Smooth muscle cell (in vitro differentiated cells): ENCODE data around the gene HJURP. TPM values are rescaled to one million over a fixed set of nuclear protein-coding genes. Genes with fewer than 3 reads are reported as not detected.

ENCODE experiments used
- DNase-seq: peaks from one replicate; lab custom pipeline; 2025; ENCODE audit not compliant: unreplicated experiment; lab: John Stamatoyannopoulos, UW
- H2AFZ ChIP-seq: fragments of 200-600 bp; sonication (generic); 2 replicates; pipeline ENCODE4 v1.6.0; 2016; ENCODE audit warnings: antibody characterized with exemption, low read depth, mild to moderate bottlenecking
- H3F3A ChIP-seq: fragments of 200-600 bp; sonication (generic); 2 replicates; pipeline ENCODE4 v1.6.0; 2017; ENCODE audit warnings: antibody characterized with exemption, low read depth
- H3K27ac ChIP-seq: fragments of 200-600 bp; sonication (generic); 2 replicates; pipeline ENCODE4 v1.5.1; 2016; ENCODE audit warnings: low read depth, mild to moderate bottlenecking
- H3K27me3 ChIP-seq: fragments of 200-600 bp; sonication (generic); 2 replicates; pipeline ENCODE4 v1.6.1; 2016; ENCODE audit warnings: low read depth, mild to moderate bottlenecking
- H3K36me3 ChIP-seq: fragments of 200-600 bp; sonication (generic); 2 replicates; pipeline ENCODE4 v1.5.1; 2016; ENCODE audit warnings: low read depth
- H3K4me1 ChIP-seq: fragments of 200-600 bp; sonication (generic); 2 replicates; pipeline ENCODE4 v1.5.1; 2016; ENCODE audit warnings: low read depth
- H3K4me2 ChIP-seq: fragments of 200-600 bp; sonication (generic); 2 replicates; pipeline ENCODE4 v1.6.0; 2016; ENCODE audit warnings: mild to moderate bottlenecking
- H3K4me3 ChIP-seq: fragments of 200-600 bp; sonication (generic); 2 replicates; pipeline ENCODE4 v1.5.1; 2016; ENCODE audit warnings: mild to moderate bottlenecking
- H3K79me2 ChIP-seq: fragments of 200-600 bp; sonication (generic); 2 replicates; pipeline ENCODE4 v1.6.0; 2016; ENCODE audit warnings: low read depth, mild to moderate bottlenecking
- H3K9ac ChIP-seq: fragments of 200-600 bp; sonication (generic); 2 replicates; pipeline ENCODE4 v1.6.0; 2016; ENCODE audit warnings: low read depth
- H3K9me3 ChIP-seq: fragments of 200-600 bp; sonication (generic); replicated peaks from 2 replicates; pipeline ENCODE4 v1.5.1; 2016; ENCODE audit warnings: low read depth
- H4K20me1 ChIP-seq: fragments of 200-600 bp; sonication (generic); 2 replicates; pipeline ENCODE4 v1.6.0; 2016; ENCODE audit warnings: low read depth
- whole genome bisulfite sequencing: methylation state at CpG from one replicate; pipeline ENCODE4 v1.1.7; 2016; ENCODE audit warnings: low lambda C conversion rate; 5-methylcytosine and 5-hydroxymethylcytosine counted together
- polyA plus RNA-seq: library from polyadenylated mRNA; unstranded; fragments of >200 nt; fragmentation: Nextera tagmentation; extraction: Ambion mirVana; gene quantifications from 2 replicates; pipeline ENCODE4 v1.2.1, GENCODE V29; 2016
- total RNA-seq: library from RNA; depleted of rRNA; stranded (reverse); fragments of >200 nt; gene quantifications from 2 replicates; pipeline ENCODE4 v1.2.3, GENCODE V29; 2014
- TF ChIP-seq, protein P1 (sequence below): fragments of 200-600 bp; sonication (generic); IDR thresholded peaks from 2 replicates; pipeline ENCODE4 v1.5.1; 2017; ENCODE audit warnings: borderline replicate concordance, mild to moderate bottlenecking, antibody characterized with exemption; ENCODE audit not compliant: insufficient read depth, poor library complexity, severe bottlenecking

HJURP gene
- total and polyA plus RNA-seq, 2 experiments from 2014 or later: 7.9 to 19.5 TPM

- no peaks in the 10 kb centered on the region for H3K79me2 ChIP-seq
Observed at GRCh38 chr2:233799087-233799665, 55.2 kb downstream of the HJURP start.

DNA sequence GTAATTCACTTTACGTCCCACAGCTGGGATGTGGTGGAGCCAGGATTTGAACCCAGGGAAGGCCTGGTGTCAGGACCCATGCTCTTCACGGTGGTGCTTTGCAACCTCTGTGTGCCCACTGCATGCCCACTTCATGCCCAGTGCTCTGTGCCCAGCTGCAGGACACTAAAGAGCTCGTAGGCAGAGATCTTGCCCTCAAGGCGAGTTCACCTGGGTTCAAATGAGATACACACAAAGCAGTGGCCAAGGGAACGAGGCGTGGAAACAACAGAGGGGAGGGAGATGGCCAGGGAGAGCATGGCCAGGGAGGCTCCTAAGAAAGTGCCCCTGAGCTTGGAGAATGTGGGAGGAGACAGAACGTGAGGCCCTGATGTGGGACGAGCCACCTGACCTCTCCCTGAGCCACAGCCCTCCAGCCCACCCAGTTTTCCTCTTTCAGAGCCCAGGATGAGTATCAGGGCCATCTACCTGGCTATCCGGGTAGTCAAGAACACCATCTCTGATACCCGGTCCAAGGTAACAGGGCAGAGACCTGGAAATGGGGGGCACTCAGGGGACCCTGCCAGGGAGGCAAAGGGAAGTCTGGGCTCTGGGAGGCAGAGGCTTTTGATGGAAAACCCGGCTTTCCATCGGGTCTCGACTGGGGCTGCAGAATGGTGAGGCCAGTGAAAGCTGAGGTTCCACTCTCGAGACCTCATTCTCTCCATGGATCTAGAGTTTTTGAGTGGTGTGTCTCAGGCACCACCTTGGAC, 55.8 kb downstream of the HJURP start:
- 89% methylated on average over 14 of the region's 14 CpGs for WGBS
- H3K9me3 ChIP-seq: no peaks in the 10 kb centered on the region
- H3K4me1 ChIP-seq: no peaks in the 10 kb centered on the region
- H3K79me2 ChIP-seq: no peaks in the 10 kb centered on the region
- H3F3A ChIP-seq: no peaks in the 10 kb centered on the region
- no peaks in the 10 kb centered on the region for H3K27me3 ChIP-seq
- H3K4me2 ChIP-seq: no peak overlapping the region
- TF ChIP-seq, protein P1, sequence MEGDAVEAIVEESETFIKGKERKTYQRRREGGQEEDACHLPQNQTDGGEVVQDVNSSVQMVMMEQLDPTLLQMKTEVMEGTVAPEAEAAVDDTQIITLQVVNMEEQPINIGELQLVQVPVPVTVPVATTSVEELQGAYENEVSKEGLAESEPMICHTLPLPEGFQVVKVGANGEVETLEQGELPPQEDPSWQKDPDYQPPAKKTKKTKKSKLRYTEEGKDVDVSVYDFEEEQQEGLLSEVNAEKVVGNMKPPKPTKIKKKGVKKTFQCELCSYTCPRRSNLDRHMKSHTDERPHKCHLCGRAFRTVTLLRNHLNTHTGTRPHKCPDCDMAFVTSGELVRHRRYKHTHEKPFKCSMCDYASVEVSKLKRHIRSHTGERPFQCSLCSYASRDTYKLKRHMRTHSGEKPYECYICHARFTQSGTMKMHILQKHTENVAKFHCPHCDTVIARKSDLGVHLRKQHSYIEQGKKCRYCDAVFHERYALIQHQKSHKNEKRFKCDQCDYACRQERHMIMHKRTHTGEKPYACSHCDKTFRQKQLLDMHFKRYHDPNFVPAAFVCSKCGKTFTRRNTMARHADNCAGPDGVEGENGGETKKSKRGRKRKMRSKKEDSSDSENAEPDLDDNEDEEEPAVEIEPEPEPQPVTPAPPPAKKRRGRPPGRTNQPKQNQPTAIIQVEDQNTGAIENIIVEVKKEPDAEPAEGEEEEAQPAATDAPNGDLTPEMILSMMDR: no peak
- H3K4me3 ChIP-seq: no peak overlapping the region
- H3K27ac ChIP-seq: no peak overlapping the region
- no peaks in the 10 kb centered on the region for H3K36me3 ChIP-seq
- H4K20me1 ChIP-seq: no peaks in the 10 kb centered on the region
- no peak overlapping the region for H3K9ac ChIP-seq
- DNase-seq: no peak
- no peak overlapping the region for H2AFZ ChIP-seq

More at GRCh38 chr2:233799087-233799665, 55.2 kb downstream of the HJURP start:
- 67% methylated on average over 7 of the region's 7 CpGs for WGBS
- Histone ChIP-seq H3K4me2 (no peak overlapping the region), H2AFZ (no peak overlapping the region), H3K27ac (no peak overlapping the region), H3K4me1 (no peaks in the 10 kb centered on the region), H3K9me3 (no peaks in the 10 kb centered on the region), H3K36me3 (no peaks in the 10 kb centered on the region), H3K4me3 (no peak overlapping the region), H3F3A (no peaks in the 10 kb centered on the region), H3K27me3 (no peaks in the 10 kb centered on the region), H3K9ac (no peak overlapping the region), H4K20me1 (no peaks in the 10 kb centered on the region)
- DNase-seq: no peak
- TF ChIP-seq, protein P1: no peak

DNA sequence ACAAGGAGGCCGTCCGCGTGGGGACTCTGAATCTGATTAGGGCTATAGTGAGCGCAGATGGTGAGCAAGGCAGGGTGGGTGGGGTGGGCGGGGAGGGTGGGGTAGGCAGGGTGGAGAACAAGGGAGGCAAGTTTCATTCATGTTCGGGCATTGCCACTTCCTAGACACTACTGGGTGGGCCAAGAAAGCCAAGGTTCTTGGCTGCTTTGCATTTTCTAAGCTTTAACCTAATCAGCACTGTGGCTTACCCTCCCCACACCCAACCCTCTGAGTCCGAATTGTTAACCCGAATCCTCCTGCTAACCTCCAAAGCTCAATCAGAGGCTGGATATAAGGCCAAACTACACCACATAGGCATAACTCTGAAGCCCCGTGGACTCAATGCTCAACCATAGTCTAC, 58.1 kb downstream of the HJURP start:
- H4K20me1 ChIP-seq: no peaks in the 10 kb centered on the region
- no peaks in the 10 kb centered on the region for H3F3A ChIP-seq
- no peaks in the 10 kb centered on the region for H3K79me2 ChIP-seq
- 85% methylated on average over 9 of the region's 9 CpGs for WGBS
- H3K4me2 ChIP-seq: no peak overlapping the region
- H3K36me3 ChIP-seq: no peaks in the 10 kb centered on the region
- H3K4me3 ChIP-seq: no peak overlapping the region
- DNase-seq: no peak
- no peaks in the 10 kb centered on the region for H3K9me3 ChIP-seq
- no peaks in the 10 kb centered on the region for H3K4me1 ChIP-seq
- no peak overlapping the region for H3K9ac ChIP-seq
- no peaks in the 10 kb centered on the region for H3K27me3 ChIP-seq
- TF ChIP-seq, protein P1: no peak
- no peak overlapping the region for H3K27ac ChIP-seq
- no peak overlapping the region for H2AFZ ChIP-seq
